T-cell (primary cell): ENCODE measurements around the gene MICU1. TPM values are rescaled to one million over a fixed set of nuclear protein-coding genes. Genes with fewer than 3 reads are reported as not detected.

ENCODE experiments used
- ATAC-seq, 4 experiments: fragments of 200-7000 bp in 3 of 4; fragments of 150-1000 bp in 1 of 4; cut with Tn5 transposase; replicated peaks in 1 of 4; 1 replicate in 3 of 4; 2 replicates in 1 of 4; pipeline ENCODE4 v1.10.0; 2021; ENCODE audit warnings: moderate library complexity in 3 of 4, mild to moderate bottlenecking in 2 of 4, moderate number of reproducible peaks in 1 of 4
- CTCF ChIA-PET, 2 donors: fragments of 300-600 bp; sonication (Branson Sonifier 250); formaldehyde crosslinking; loops; one replicate each; lab custom pipeline; 2022; ENCODE audit warnings: antibody characterized with exemption in 2 of 2; lab: Charles Lee
- POLR2A ChIA-PET, 2 donors: fragments of 300-600 bp; sonication (Branson Sonifier 250); formaldehyde crosslinking; loops; one replicate each; lab custom pipeline; 2022; ENCODE audit warnings: antibody characterized with exemption in 2 of 2; lab: Charles Lee
- DNase-seq, 35 experiments: peaks; one replicate each; pipeline versions ENCODE4 v3.0.0 to v3.0.0-alpha.2; 2013 to 2023
- H3K27ac ChIP-seq: one replicate; pipeline ENCODE4 v1.5.1; 2013; ENCODE audit warnings: low read length
- H3K27me3 ChIP-seq, 2 experiments: replicated peaks in 1 of 2; 1 replicate in 1 of 2; 2 replicates in 1 of 2; pipeline versions ENCODE4 v1.6.1 to v1.7.0; 2013; ENCODE audit warnings: low read length in 1 of 2, mixed read lengths in 1 of 2; ENCODE audit not compliant: control insufficient read depth in 2 of 2, insufficient read depth in 2 of 2; ENCODE audit errors: extremely low read depth in 1 of 2
- H3K36me3 ChIP-seq, 2 donors: 1 replicate in 1 of 2; 2 replicates in 1 of 2; pipeline versions ENCODE4 v1.6.1 to v1.7.0; 2013; ENCODE audit warnings: low read length in 1 of 2; ENCODE audit not compliant: control insufficient read depth in 2 of 2, insufficient read depth in 1 of 2; ENCODE audit errors: extremely low read depth in 1 of 2
- H3K4me1 ChIP-seq, 2 experiments: 1 replicate in 1 of 2; 2 replicates in 1 of 2; pipeline versions ENCODE4 v1.6.1 to v1.7.0; 2013; ENCODE audit warnings: low read length in 2 of 2, mixed read lengths in 1 of 2; ENCODE audit not compliant: insufficient read depth in 2 of 2, control insufficient read depth in 1 of 2; ENCODE audit errors: extremely low read depth in 1 of 2
- H3K4me3 ChIP-seq, 2 donors: 1 replicate in 1 of 2; 2 replicates in 1 of 2; pipeline versions ENCODE4 v1.5.1 to v1.7.0; 2013; ENCODE audit warnings: mild to moderate bottlenecking in 2 of 2, low read length in 1 of 2, moderate library complexity in 1 of 2; ENCODE audit not compliant: control insufficient read depth in 1 of 2; ENCODE audit errors: extremely low read depth in 1 of 2
- H3K9me3 ChIP-seq: 2 replicates; pipeline ENCODE4 v1.7.0; 2013
- H3K27ac Mint-ChIP-seq, 2 donors: one replicate each; pipeline ENCODE4 v1.8.0; 2020 to 2021; ENCODE audit warnings: mild to moderate bottlenecking in 2 of 2, mixed read lengths in 2 of 2
- H3K27me3 Mint-ChIP-seq, 2 donors: one replicate each; pipeline ENCODE4 v1.8.0; 2021 to 2022; ENCODE audit warnings: mixed read lengths in 2 of 2
- H3K36me3 Mint-ChIP-seq: one replicate; pipeline ENCODE4 v1.8.0; 2021; ENCODE audit warnings: mixed read lengths
- H3K4me1 Mint-ChIP-seq, 3 donors: one replicate each; pipeline ENCODE4 v1.8.0; 2020 to 2022; ENCODE audit warnings: mixed read lengths in 3 of 3, mild to moderate bottlenecking in 1 of 3
- H3K4me3 Mint-ChIP-seq, 3 donors: one replicate each; pipeline ENCODE4 v1.8.0; 2020 to 2022; ENCODE audit warnings: mild to moderate bottlenecking in 3 of 3, mixed read lengths in 3 of 3, moderate library complexity in 3 of 3
- H3K9me3 Mint-ChIP-seq, 3 donors: one replicate each; pipeline ENCODE4 v1.8.0; 2020 to 2022; ENCODE audit warnings: mixed read lengths in 3 of 3
- WGBS: methylation state at CpG from one replicate; pipeline ENCODE4 v1.1.5; 2013; ENCODE audit warnings: missing lambda C conversion rate; ENCODE audit not compliant: insufficient coverage; 5-methylcytosine and 5-hydroxymethylcytosine counted together
- total RNA-seq, 35 experiments: library from RNA in 6 of 35; stranded (reverse) in 6 of 35; fragments of 120-200 nt in 1 of 35; gene quantifications; one replicate each; pipeline versions ENCODE4 v1.2.1 to v1.2.4 and lab custom pipeline; 2013 to 2026

The MICU1 gene
- total RNA-seq, 5 donors from 2014 or later (not counting 1 experiment from before 2014, with no cell fraction given) = 16.9 to 23.3 (median 19.9) TPM

DNA sequence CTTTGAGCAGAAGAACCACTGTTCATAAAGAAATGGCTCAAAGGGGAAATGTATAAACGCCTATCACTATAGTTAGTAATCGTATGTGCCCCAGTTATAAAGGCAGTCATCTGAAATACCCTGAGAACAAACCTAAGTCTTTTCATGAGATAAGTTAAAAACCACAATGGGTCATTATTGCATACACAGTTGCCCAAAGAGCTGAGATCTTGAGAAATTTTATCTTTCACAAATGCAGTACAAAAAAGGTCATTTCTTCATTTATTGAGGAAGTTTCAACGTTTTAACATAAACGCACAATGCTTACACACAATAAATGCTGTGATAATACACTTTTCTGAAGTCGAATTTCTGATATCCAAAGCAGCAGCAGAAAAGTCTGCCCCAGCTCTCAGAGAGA is 114.4 kb downstream of the MICU1 start:
- Histone ChIP-seq H3K4me1 (no peaks in the 10 kb centered on the region), H3K36me3 (peaks cover 0 to 2% of the 10 kb centered on the region in 2 donors), H3K27me3 (no peaks in the 10 kb centered on the region), H3K27ac (no peak overlapping the region), H3K4me3 (no peak overlapping the region), H3K9me3 (no peaks in the 10 kb centered on the region)
- Mint-ChIP-seq H3K27me3 (no peaks in the 10 kb centered on the region), H3K36me3 (peaks cover 36% of the 10 kb centered on the region), H3K27ac (no peak overlapping the region), H3K4me1 (no peaks in the 10 kb centered on the region), H3K4me3 (no peak overlapping the region), H3K9me3 (peaks cover 4 to 20% (median 11%) of the 10 kb centered on the region in 3 donors)
- no peak for ATAC-seq
- POLR2A ChIA-PET = interaction anchor here in 1 of 2 donors (0.6 kb wide), 1 partner anchor 100 kb away, joined by 3 read pairs; no protein-coding TSS in a partner anchor
- CTCF ChIA-PET = no interaction called here
- 86% methylated on average over 1 of the region's 5 CpGs for WGBS
- DNase-seq = no peak

DNA sequence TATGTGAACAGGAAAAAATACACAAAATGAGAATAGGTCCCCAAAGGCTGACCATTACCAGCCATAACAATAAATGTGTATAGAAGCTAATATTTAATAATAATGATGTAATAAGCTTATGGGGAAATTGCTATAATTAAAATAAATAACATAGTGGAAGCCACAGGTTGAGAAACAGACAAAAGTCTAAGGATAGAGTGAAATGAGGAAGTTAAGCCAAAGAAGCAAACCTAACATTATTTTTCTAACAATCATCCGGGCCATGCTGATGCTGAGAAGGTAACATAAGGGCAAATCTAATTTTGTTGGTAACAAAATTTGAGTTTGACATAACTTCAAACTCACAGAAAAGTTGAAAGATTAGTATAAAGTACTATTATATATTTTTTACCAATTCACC is 115.9 kb downstream of the MICU1 start:
- H3K9me3 Mint-ChIP-seq = peaks cover 0 to 19% (median 10%) of the 10 kb centered on the region in 3 donors
- H3K36me3 Mint-ChIP-seq = peaks cover 42% of the 10 kb centered on the region
- ATAC-seq (no peak), DNase-seq (no peak)
- no peaks in the 10 kb centered on the region for H3K27me3 Mint-ChIP-seq
- Histone ChIP-seq H3K4me1 (no peaks in the 10 kb centered on the region), H3K36me3 (peaks cover 2 to 7% of the 10 kb centered on the region in 2 donors), H3K4me3 (no peak overlapping the region), H3K27me3 (no peaks in the 10 kb centered on the region), H3K27ac (no peak overlapping the region), H3K9me3 (no peaks in the 10 kb centered on the region)
- H3K27ac Mint-ChIP-seq = no peak overlapping the region
- WGBS = no CpG with 5 or more reads among the region's 1 CpG
- ChIA-PET POLR2A (interaction anchor here in 1 of 2 donors (0.5 kb wide), 1 partner anchor 187 kb away, joined by 6 read pairs; no protein-coding TSS in a partner anchor), CTCF (no interaction called here)
- no peaks in the 10 kb centered on the region for H3K4me1 Mint-ChIP-seq
- H3K4me3 Mint-ChIP-seq = no peak overlapping the region

- H3K36me3 Mint-ChIP-seq = peaks cover 41% of the 10 kb centered on the region
- no peak overlapping the region for H3K4me3 Mint-ChIP-seq
- Histone ChIP-seq H3K9me3 (no peaks in the 10 kb centered on the region), H3K4me3 (no peak overlapping the region), H3K4me1 (no peaks in the 10 kb centered on the region), H3K36me3 (peaks cover 2 to 7% of the 10 kb centered on the region in 2 donors), H3K27ac (no peak overlapping the region), H3K27me3 (no peaks in the 10 kb centered on the region)
- CTCF ChIA-PET = interaction anchor here in 1 of 2 donors (0.6 kb wide), 1 partner anchor 22 kb away, joined by 3 read pairs; no protein-coding TSS in a partner anchor
- POLR2A ChIA-PET = interaction anchor here in 1 of 2 donors (0.5 kb wide), 1 partner anchor 188 kb away, joined by 6 read pairs; no protein-coding TSS in a partner anchor
- H3K9me3 Mint-ChIP-seq = peaks cover 0 to 16% (median 4%) of the 10 kb centered on the region in 3 donors
- no peaks in the 10 kb centered on the region for H3K4me1 Mint-ChIP-seq
- ATAC-seq (no peak), DNase-seq (no peak)
- no peaks in the 10 kb centered on the region for H3K27me3 Mint-ChIP-seq
- WGBS = no CpG with 5 or more reads among the region's 4 CpGs
- no peak overlapping the region for H3K27ac Mint-ChIP-seq
Observed at GRCh38 chr10:72509206-72509799, 116.6 kb downstream of the MICU1 start.

- ChIA-PET CTCF (no interaction called here), POLR2A (no interaction called here)
- Histone ChIP-seq H3K9me3 (no peaks in the 10 kb centered on the region), H3K4me3 (no peak overlapping the region), H3K27ac (no peak overlapping the region), H3K4me1 (no peaks in the 10 kb centered on the region), H3K27me3 (no peaks in the 10 kb centered on the region), H3K36me3 (peaks cover 2 to 7% of the 10 kb centered on the region in 2 donors)
- no peak for ATAC-seq
- no peak for DNase-seq
- Mint-ChIP-seq H3K36me3 (peaks cover 41% of the 10 kb centered on the region), H3K9me3 (peaks cover 0 to 15% (median 3%) of the 10 kb centered on the region in 3 donors), H3K27me3 (no peaks in the 10 kb centered on the region), H3K4me1 (peaks cover 0 to 2% (median under 1%) of the 10 kb centered on the region in 3 donors), H3K27ac (no peak overlapping the region), H3K4me3 (no peak overlapping the region)
- no CpG with 5 or more reads among the region's 2 CpGs for whole genome bisulfite sequencing
Observed at GRCh38 chr10:72508033-72508432, 117.8 kb downstream of the MICU1 start.

DNA sequence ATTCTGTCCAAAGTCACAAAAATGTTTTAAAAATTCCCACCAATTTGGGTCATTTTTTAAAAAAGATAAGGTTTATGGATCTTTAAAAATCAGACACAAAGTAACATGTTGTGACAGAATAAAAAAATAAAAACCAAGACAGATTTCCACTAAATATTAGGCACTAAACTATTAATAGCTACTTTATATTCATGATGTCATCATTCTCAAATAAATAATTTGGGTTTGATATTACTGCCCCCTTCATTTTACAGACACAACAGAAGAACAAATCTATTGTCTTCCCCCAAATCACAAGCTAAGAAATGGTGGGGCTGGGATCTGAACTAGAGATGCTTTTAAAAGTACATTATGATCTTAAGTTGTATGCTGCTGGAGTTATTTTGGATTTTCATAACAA is 119.4 kb downstream of the MICU1 start:
- POLR2A ChIA-PET = no interaction called here
- Mint-ChIP-seq H3K27ac (no peak overlapping the region), H3K4me3 (no peak overlapping the region), H3K4me1 (peaks cover 0 to 6% (median 5%) of the 10 kb centered on the region in 3 donors), H3K36me3 (peaks cover 43% of the 10 kb centered on the region), H3K9me3 (peaks cover 0 to 15% (median 3%) of the 10 kb centered on the region in 3 donors), H3K27me3 (no peaks in the 10 kb centered on the region)
- CTCF ChIA-PET = interaction anchor here in 1 of 2 donors (0.7 kb wide), 1 partner anchor 320 kb away, joined by 3 read pairs; no protein-coding TSS in a partner anchor
- Histone ChIP-seq H3K9me3 (no peaks in the 10 kb centered on the region), H3K27ac (no peak overlapping the region), H3K27me3 (no peaks in the 10 kb centered on the region), H3K36me3 (peaks cover 2 to 7% of the 10 kb centered on the region in 2 donors), H3K4me1 (no peaks in the 10 kb centered on the region), H3K4me3 (no peak overlapping the region)
- no peak for ATAC-seq
- no peak for DNase-seq

DNA sequence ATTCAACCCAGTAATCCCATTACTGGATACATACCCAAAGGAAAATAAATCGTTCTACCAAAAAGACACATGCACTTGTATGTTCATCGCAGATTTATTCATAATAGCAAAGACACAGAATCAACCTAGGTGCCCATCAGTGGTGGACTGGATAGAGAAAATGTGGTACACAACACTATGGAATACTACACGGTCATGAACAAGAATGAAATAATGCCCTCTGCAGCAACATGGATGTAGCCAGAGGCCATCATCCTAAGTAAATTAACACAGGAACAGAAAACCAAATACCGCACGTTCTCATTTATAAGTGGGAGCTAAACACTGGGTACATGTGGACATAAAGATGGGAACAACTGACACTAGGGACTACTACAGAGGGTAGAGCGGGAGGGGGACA is 120.4 kb downstream of the MICU1 start:
- 100% methylated on average over 2 of the region's 6 CpGs for WGBS
- peaks cover 2 to 7% of the 10 kb centered on the region in 2 donors for H3K36me3 ChIP-seq
- Mint-ChIP-seq H3K9me3 (peaks cover 0 to 15% (median 3%) of the 10 kb centered on the region in 3 donors), H3K4me3 (no peak overlapping the region), H3K4me1 (peaks cover 0 to 6% (median 5%) of the 10 kb centered on the region in 3 donors), H3K36me3 (peaks cover 43% of the 10 kb centered on the region), H3K27ac (no peak overlapping the region), H3K27me3 (no peaks in the 10 kb centered on the region)
- H3K27ac ChIP-seq = no peak overlapping the region
- H3K4me1 ChIP-seq = no peaks in the 10 kb centered on the region
- ATAC-seq (no peak), DNase-seq (no peak)
- H3K9me3 ChIP-seq = no peaks in the 10 kb centered on the region
- H3K27me3 ChIP-seq = no peaks in the 10 kb centered on the region
- POLR2A ChIA-PET = no interaction called here
- CTCF ChIA-PET = no interaction called here
- no peak overlapping the region for H3K4me3 ChIP-seq
